Uterus (tissue), 2 donors: ENCODE results near the gene LAMB4.

Source experiments
- CTCF ChIP-seq, 4 experiments: fragments of 200-600 bp in 2 of 4; fragments of 450-650 bp in 2 of 4; sonication (generic) in 2 of 4; IDR thresholded peaks; one replicate each; pipeline ENCODE4 v1.5.1; 2016 to 2019; ENCODE audit warnings: antibody characterized with exemption in 4 of 4, mild to moderate bottlenecking in 2 of 4, moderate library complexity in 1 of 4
- POLR2A ChIP-seq, 2 donors: fragments of 450-650 bp; IDR thresholded peaks; one replicate each; pipeline ENCODE4 v1.6.1; 2016; ENCODE audit warnings: antibody characterized with exemption in 2 of 2, mild to moderate bottlenecking in 1 of 2, moderate library complexity in 1 of 2

GRCh38 chr7:107998150-107998549, 132.0 kb downstream of the LAMB4 start:
- TF ChIP-seq POLR2A (IDR thresholded peaks at IDR 0.05) = no peak
- no peak for TF ChIP-seq CTCF (IDR thresholded peaks at IDR 0.05)
